Mesendoderm (in vitro differentiated cells): ENCODE measurements around the gene PDE4D.
A peak's percentile ranks its signal among the peaks of the same experiment; 100 is the strongest.

Source experiments
- DNase-seq: peaks from one replicate; pipeline ENCODE4 v3.0.0; 2013
- H2AK5ac ChIP-seq: 2 replicates; pipeline ENCODE4 v1.6.1; 2013; ENCODE audit warnings: low read length, inconsistent platforms
- H2BK120ac ChIP-seq: 2 replicates; pipeline ENCODE4 v1.6.1; 2013; ENCODE audit warnings: low read depth, mild to moderate bottlenecking, low read length, moderate library complexity, mixed read lengths
- H2BK15ac ChIP-seq: replicated peaks from 2 replicates; pipeline ENCODE4 v1.6.1; 2013; ENCODE audit warnings: low read depth, mild to moderate bottlenecking, moderate library complexity
- H2BK5ac ChIP-seq: 2 replicates; pipeline ENCODE4 v1.6.1; 2013; ENCODE audit warnings: low read length, inconsistent platforms
- H3K18ac ChIP-seq: 2 replicates; pipeline ENCODE4 v1.6.1; 2013; ENCODE audit warnings: mild to moderate bottlenecking, low read length, mixed read lengths
- H3K23ac ChIP-seq: one replicate; pipeline ENCODE4 v1.6.1; 2013; ENCODE audit warnings: low read length
- H3K27ac ChIP-seq: 2 replicates; pipeline ENCODE4 v1.5.1; 2013; ENCODE audit warnings: low read depth, mild to moderate bottlenecking, inconsistent platforms, low read length, moderate library complexity
- H3K27me3 ChIP-seq: 2 replicates; pipeline ENCODE4 v1.6.1; 2013; ENCODE audit warnings: low read length, control low read depth, mild to moderate bottlenecking, inconsistent platforms; ENCODE audit not compliant: insufficient read depth, poor library complexity
- H3K36me3 ChIP-seq: 2 replicates; pipeline ENCODE4 v1.6.1; 2013; ENCODE audit warnings: low read length, inconsistent platforms; ENCODE audit not compliant: control insufficient read depth, insufficient read depth
- H3K4ac ChIP-seq: one replicate; pipeline ENCODE4 v1.6.1; 2013; ENCODE audit warnings: low read depth, mild to moderate bottlenecking, low read length, moderate library complexity
- H3K4me1 ChIP-seq: 2 replicates; pipeline ENCODE4 v1.6.1; 2013; ENCODE audit warnings: low read depth, low read length, inconsistent platforms; ENCODE audit not compliant: control insufficient read depth
- H3K4me2 ChIP-seq: 2 replicates; pipeline ENCODE4 v1.6.1; 2013; ENCODE audit warnings: low read length
- H3K4me3 ChIP-seq: 2 replicates; pipeline ENCODE4 v1.5.1; 2013; ENCODE audit warnings: mild to moderate bottlenecking, low read length
- H3K56ac ChIP-seq: one replicate; pipeline ENCODE4 v1.6.1; 2013; ENCODE audit warnings: low read length
- H3K79me1 ChIP-seq: 2 replicates; pipeline ENCODE4 v1.6.1; 2013; ENCODE audit warnings: low read length, inconsistent platforms
- H3K79me2 ChIP-seq: 2 replicates; pipeline ENCODE4 v1.6.1; 2013; ENCODE audit warnings: mild to moderate bottlenecking, low read length; ENCODE audit not compliant: control insufficient read depth, insufficient read depth
- H3K9ac ChIP-seq: 2 replicates; pipeline ENCODE4 v1.6.1; 2013; ENCODE audit warnings: low read length, inconsistent platforms
- H4K5ac ChIP-seq: one replicate; pipeline ENCODE4 v1.6.1; 2013; ENCODE audit warnings: low read length
- H4K8ac ChIP-seq: one replicate; pipeline ENCODE4 v1.6.1; 2013; ENCODE audit warnings: low read depth, mild to moderate bottlenecking, control low read depth, low read length, moderate library complexity
- WGBS: extraction: QIAGEN DNeasy Blood & Tissue Kit; methylation state at CpG from one replicate; pipeline ENCODE4 v1.1.7; 2013; ENCODE audit warnings: low lambda C conversion rate, missing lambda C conversion rate; ENCODE audit not compliant: insufficient coverage; ENCODE audit errors: extremely low coverage; 5-methylcytosine and 5-hydroxymethylcytosine counted together

Gene PDE4D

GRCh38 chr5:59779453-59779852, 114.1 kb downstream of the PDE4D start:
- no peaks in the 10 kb centered on the region for H3K4me1 ChIP-seq
- WGBS: no CpG with 5 or more reads among the region's 2 CpGs
- H2BK15ac ChIP-seq: no peak overlapping the region
- no peaks in the 10 kb centered on the region for H3K36me3 ChIP-seq
- H4K5ac ChIP-seq: no peak overlapping the region
- H3K4me2 ChIP-seq: no peak overlapping the region
- no peak overlapping the region for H3K23ac ChIP-seq
- H3K79me2 ChIP-seq: no peaks in the 10 kb centered on the region
- no peak overlapping the region for H3K56ac ChIP-seq
- H4K8ac ChIP-seq: no peak overlapping the region
- DNase-seq: no peak
- H3K27ac ChIP-seq: no peak overlapping the region
- no peak overlapping the region for H3K9ac ChIP-seq
- no peak overlapping the region for H2BK120ac ChIP-seq
- H2AK5ac ChIP-seq: no peak overlapping the region
- H2BK5ac ChIP-seq: no peak overlapping the region
- H3K79me1 ChIP-seq: no peaks in the 10 kb centered on the region
- H3K18ac ChIP-seq: no peak overlapping the region
- H3K27me3 ChIP-seq: no peaks in the 10 kb centered on the region
- H3K4me3 ChIP-seq: no peak overlapping the region
- no peak overlapping the region for H3K4ac ChIP-seq

- H3K18ac ChIP-seq: no peak overlapping the region
- no CpG with 5 or more reads among the region's 4 CpGs for WGBS
Measured at GRCh38 chr5:59777028-59777427, 116.5 kb downstream of the PDE4D start.

GRCh38 chr5:59773294-59773693, 120.2 kb downstream of the PDE4D start:
- Histone ChIP-seq H4K5ac (no peak overlapping the region), H3K4me1 (no peaks in the 10 kb centered on the region), H2BK120ac (no peak overlapping the region), H4K8ac (no peak overlapping the region), H3K56ac (no peak overlapping the region), H2BK5ac (no peak overlapping the region), H3K18ac (no peak overlapping the region), H3K79me1 (no peaks in the 10 kb centered on the region), H3K4ac (no peak overlapping the region), H3K27me3 (no peaks in the 10 kb centered on the region), H3K79me2 (no peaks in the 10 kb centered on the region), H3K4me3 (no peak overlapping the region), H3K27ac (no peak overlapping the region), H3K23ac (no peak overlapping the region), H2AK5ac (no peak overlapping the region), H2BK15ac (no peak overlapping the region), H3K9ac (no peak overlapping the region), H3K4me2 (no peak overlapping the region), H3K36me3 (no peaks in the 10 kb centered on the region)
- peak; percentile 48 for DNase-seq

More at GRCh38 chr5:59777028-59777427, 116.5 kb downstream of the PDE4D start:
- H4K5ac ChIP-seq: no peak overlapping the region
- H3K4me2 ChIP-seq: no peak overlapping the region
- H3K23ac ChIP-seq: no peak overlapping the region
- no peak overlapping the region for H2BK15ac ChIP-seq
- H3K9ac ChIP-seq: no peak overlapping the region
- H3K27ac ChIP-seq: no peak overlapping the region
- H3K4ac ChIP-seq: no peak overlapping the region
- no peak overlapping the region for H2BK120ac ChIP-seq
- H3K56ac ChIP-seq: no peak overlapping the region
- no peak overlapping the region for H4K8ac ChIP-seq
- H2AK5ac ChIP-seq: no peak overlapping the region
- no peak overlapping the region for H2BK5ac ChIP-seq
- H3K27me3 ChIP-seq: no peaks in the 10 kb centered on the region
- H3K4me1 ChIP-seq: no peaks in the 10 kb centered on the region
- H3K4me3 ChIP-seq: no peak overlapping the region
- no peak for DNase-seq
- no peaks in the 10 kb centered on the region for H3K79me2 ChIP-seq
- H3K36me3 ChIP-seq: no peaks in the 10 kb centered on the region
- H3K79me1 ChIP-seq: no peaks in the 10 kb centered on the region

- no peak overlapping the region for H3K23ac ChIP-seq
- H3K79me1 ChIP-seq: no peaks in the 10 kb centered on the region
- H3K4me1 ChIP-seq: peaks cover 3% of the 10 kb centered on the region
- H3K56ac ChIP-seq: no peak overlapping the region
- no peak overlapping the region for H3K27ac ChIP-seq
- H2BK5ac ChIP-seq: no peak overlapping the region
- H3K79me2 ChIP-seq: no peaks in the 10 kb centered on the region
- no peak overlapping the region for H3K18ac ChIP-seq
- H4K5ac ChIP-seq: no peak overlapping the region
- H2BK120ac ChIP-seq: no peak overlapping the region
- no peak overlapping the region for H3K4me3 ChIP-seq
- no peak overlapping the region for H4K8ac ChIP-seq
- no peak for DNase-seq
- no peaks in the 10 kb centered on the region for H3K36me3 ChIP-seq
- H3K4ac ChIP-seq: no peak overlapping the region
- H2BK15ac ChIP-seq: peak overlapping the region; percentile 36
- WGBS: no CpG with 5 or more reads among the region's 2 CpGs
- no peak overlapping the region for H3K9ac ChIP-seq
- H2AK5ac ChIP-seq: no peak overlapping the region
- H3K4me2 ChIP-seq: no peak overlapping the region
- H3K27me3 ChIP-seq: no peaks in the 10 kb centered on the region
Measured at GRCh38 chr5:59772757-59773156, 120.8 kb downstream of the PDE4D start.

GRCh38 chr5:59772206-59772605, 121.3 kb downstream of the PDE4D start:
- no peak overlapping the region for H3K56ac ChIP-seq
- H3K79me1 ChIP-seq: no peaks in the 10 kb centered on the region
- H3K9ac ChIP-seq: no peak overlapping the region
- H4K5ac ChIP-seq: no peak overlapping the region
- no peak for DNase-seq
- H2BK120ac ChIP-seq: no peak overlapping the region
- H3K36me3 ChIP-seq: no peaks in the 10 kb centered on the region
- no peak overlapping the region for H2AK5ac ChIP-seq
- H3K23ac ChIP-seq: no peak overlapping the region
- H3K4me1 ChIP-seq: peaks cover 3% of the 10 kb centered on the region
- no peak overlapping the region for H3K4me3 ChIP-seq
- no peaks in the 10 kb centered on the region for H3K27me3 ChIP-seq
- H3K27ac ChIP-seq: no peak overlapping the region
- no peak overlapping the region for H2BK5ac ChIP-seq
- no peak overlapping the region for H3K4me2 ChIP-seq
- H3K4ac ChIP-seq: no peak overlapping the region
- no peak overlapping the region for H3K18ac ChIP-seq
- no peaks in the 10 kb centered on the region for H3K79me2 ChIP-seq
- no CpG with 5 or more reads among the region's 2 CpGs for WGBS
- H4K8ac ChIP-seq: no peak overlapping the region
- H2BK15ac ChIP-seq: no peak overlapping the region

GRCh38 chr5:59770953-59771352, 122.6 kb downstream of the PDE4D start:
- no peak overlapping the region for H3K9ac ChIP-seq
- no peak overlapping the region for H4K5ac ChIP-seq
- no peak overlapping the region for H3K27ac ChIP-seq
- no peak overlapping the region for H2AK5ac ChIP-seq
- DNase-seq: no peak
- H3K36me3 ChIP-seq: no peaks in the 10 kb centered on the region
- H3K79me2 ChIP-seq: no peaks in the 10 kb centered on the region
- H2BK120ac ChIP-seq: no peak overlapping the region
- H4K8ac ChIP-seq: no peak overlapping the region
- H3K79me1 ChIP-seq: no peaks in the 10 kb centered on the region
- no peak overlapping the region for H2BK15ac ChIP-seq
- no peak overlapping the region for H3K4me3 ChIP-seq
- WGBS: no CpG with 5 or more reads among the region's 4 CpGs
- H3K4ac ChIP-seq: no peak overlapping the region
- no peak overlapping the region for H3K18ac ChIP-seq
- no peaks in the 10 kb centered on the region for H3K27me3 ChIP-seq
- H3K4me1 ChIP-seq: peaks cover 3% of the 10 kb centered on the region
- no peak overlapping the region for H2BK5ac ChIP-seq
- no peak overlapping the region for H3K4me2 ChIP-seq
- H3K56ac ChIP-seq: no peak overlapping the region
- H3K23ac ChIP-seq: no peak overlapping the region
